Measurements from ENCODE around the gene IL36G. TPM values are rescaled to one million over a fixed set of nuclear protein-coding genes. Genes with fewer than 3 reads are reported as not detected.

Gene IL36G
- total and polyA plus RNA-seq, 2 experiments from 2014 or later: not detected

DNA sequence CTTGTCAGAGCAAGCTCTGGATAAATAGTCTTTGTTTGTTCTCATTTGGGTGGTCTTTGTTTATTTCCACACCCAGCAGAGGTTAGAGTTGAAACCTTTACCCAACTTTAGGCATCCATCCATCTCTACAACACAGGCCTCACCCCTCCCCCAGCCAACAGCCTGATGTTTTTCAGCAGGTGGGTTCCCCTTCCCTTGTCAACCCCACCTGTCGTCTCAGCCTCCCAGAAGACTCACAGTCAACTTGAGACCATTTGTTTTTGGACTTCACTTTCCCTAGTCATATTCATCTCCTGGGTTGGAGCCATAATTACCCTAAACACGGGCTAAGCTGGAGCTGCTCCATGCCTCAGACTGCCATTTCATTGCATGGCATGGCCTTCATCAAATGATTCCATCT is 31.7 kb upstream of the IL36G start:
- H3K36me3 Mint-ChIP-seq (ENCODE audit: low read depth): no peaks in the 10 kb centered on the region
- Histone ChIP-seq H3K4me2 (no peak overlapping the region), H3F3A (replicated peaks; ENCODE audit: low read depth) (no peaks in the 10 kb centered on the region), H4K20me1 (replicated peaks; ENCODE audit: insufficient read depth) (no peaks in the 10 kb centered on the region), H3K9me2 (ENCODE audit: insufficient read depth) (no peaks in the 10 kb centered on the region), H3K4me1 (ENCODE audit: insufficient read depth) (no peaks in the 10 kb centered on the region), H3K79me2 (replicated peaks; ENCODE audit: insufficient read depth) (no peaks in the 10 kb centered on the region), H3K27ac (ENCODE audit: low read depth) (no peak overlapping the region), H3K36me3 (ENCODE audit: insufficient read depth) (0 out of 2 replicates have a peak, but pooled peaks cover 6% of the 10 kb centered on the region), H3K4me3 (no peak overlapping the region), H3K27me3 (ENCODE audit: insufficient read depth) (no peaks in the 10 kb centered on the region), H2AFZ (no peak overlapping the region)
- H3K4me3 Mint-ChIP-seq: no peak overlapping the region
- H3K27ac Mint-ChIP-seq: no peak overlapping the region
- no peaks in the 10 kb centered on the region for H3K27me3 Mint-ChIP-seq (ENCODE audit: insufficient read depth, low read depth, poor library complexity)
- ATAC-seq: no peak
- TF ChIP-seq EZH2 (IDR thresholded peaks at IDR 0.05; ENCODE audit: low read depth, unreplicated experiment) (no peak), JUNB (IDR thresholded peaks at IDR 0.05; ENCODE audit: unreplicated experiment) (no peak), CREB1 (CRISPR knock-in tag; IDR thresholded peaks at IDR 0.05; ENCODE audit: low read depth) (no peak), NANOG (IDR thresholded peaks at IDR 0.05; ENCODE audit: borderline replicate concordance) (no peak), STAT1 (IDR thresholded peaks at IDR 0.05; ENCODE audit: unreplicated experiment) (no peak), POLR2AphosphoS5 (IDR thresholded peaks at IDR 0.05; ENCODE audit: low read depth) (no peak), EZH2phosphoT487 (IDR thresholded peaks at IDR 0.05; ENCODE audit: unreplicated experiment) (no peak), ZNF331 (CRISPR knock-in tag; IDR thresholded peaks at IDR 0.05; ENCODE audit: low read depth) (no peak), ZNF114 (CRISPR knock-in tag; IDR thresholded peaks at IDR 0.05) (no peak)
- TF ChIP-seq, protein P1, sequence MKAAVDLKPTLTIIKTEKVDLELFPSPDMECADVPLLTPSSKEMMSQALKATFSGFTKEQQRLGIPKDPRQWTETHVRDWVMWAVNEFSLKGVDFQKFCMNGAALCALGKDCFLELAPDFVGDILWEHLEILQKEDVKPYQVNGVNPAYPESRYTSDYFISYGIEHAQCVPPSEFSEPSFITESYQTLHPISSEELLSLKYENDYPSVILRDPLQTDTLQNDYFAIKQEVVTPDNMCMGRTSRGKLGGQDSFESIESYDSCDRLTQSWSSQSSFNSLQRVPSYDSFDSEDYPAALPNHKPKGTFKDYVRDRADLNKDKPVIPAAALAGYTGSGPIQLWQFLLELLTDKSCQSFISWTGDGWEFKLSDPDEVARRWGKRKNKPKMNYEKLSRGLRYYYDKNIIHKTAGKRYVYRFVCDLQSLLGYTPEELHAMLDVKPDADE (IDR thresholded peaks at IDR 0.05): no peak
- TF ChIP-seq, protein P2, sequence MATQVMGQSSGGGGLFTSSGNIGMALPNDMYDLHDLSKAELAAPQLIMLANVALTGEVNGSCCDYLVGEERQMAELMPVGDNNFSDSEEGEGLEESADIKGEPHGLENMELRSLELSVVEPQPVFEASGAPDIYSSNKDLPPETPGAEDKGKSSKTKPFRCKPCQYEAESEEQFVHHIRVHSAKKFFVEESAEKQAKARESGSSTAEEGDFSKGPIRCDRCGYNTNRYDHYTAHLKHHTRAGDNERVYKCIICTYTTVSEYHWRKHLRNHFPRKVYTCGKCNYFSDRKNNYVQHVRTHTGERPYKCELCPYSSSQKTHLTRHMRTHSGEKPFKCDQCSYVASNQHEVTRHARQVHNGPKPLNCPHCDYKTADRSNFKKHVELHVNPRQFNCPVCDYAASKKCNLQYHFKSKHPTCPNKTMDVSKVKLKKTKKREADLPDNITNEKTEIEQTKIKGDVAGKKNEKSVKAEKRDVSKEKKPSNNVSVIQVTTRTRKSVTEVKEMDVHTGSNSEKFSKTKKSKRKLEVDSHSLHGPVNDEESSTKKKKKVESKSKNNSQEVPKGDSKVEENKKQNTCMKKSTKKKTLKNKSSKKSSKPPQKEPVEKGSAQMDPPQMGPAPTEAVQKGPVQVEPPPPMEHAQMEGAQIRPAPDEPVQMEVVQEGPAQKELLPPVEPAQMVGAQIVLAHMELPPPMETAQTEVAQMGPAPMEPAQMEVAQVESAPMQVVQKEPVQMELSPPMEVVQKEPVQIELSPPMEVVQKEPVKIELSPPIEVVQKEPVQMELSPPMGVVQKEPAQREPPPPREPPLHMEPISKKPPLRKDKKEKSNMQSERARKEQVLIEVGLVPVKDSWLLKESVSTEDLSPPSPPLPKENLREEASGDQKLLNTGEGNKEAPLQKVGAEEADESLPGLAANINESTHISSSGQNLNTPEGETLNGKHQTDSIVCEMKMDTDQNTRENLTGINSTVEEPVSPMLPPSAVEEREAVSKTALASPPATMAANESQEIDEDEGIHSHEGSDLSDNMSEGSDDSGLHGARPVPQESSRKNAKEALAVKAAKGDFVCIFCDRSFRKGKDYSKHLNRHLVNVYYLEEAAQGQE (IDR thresholded peaks at IDR 0.05; ENCODE audit: unreplicated experiment): no peak
- TF ChIP-seq, protein P3, sequence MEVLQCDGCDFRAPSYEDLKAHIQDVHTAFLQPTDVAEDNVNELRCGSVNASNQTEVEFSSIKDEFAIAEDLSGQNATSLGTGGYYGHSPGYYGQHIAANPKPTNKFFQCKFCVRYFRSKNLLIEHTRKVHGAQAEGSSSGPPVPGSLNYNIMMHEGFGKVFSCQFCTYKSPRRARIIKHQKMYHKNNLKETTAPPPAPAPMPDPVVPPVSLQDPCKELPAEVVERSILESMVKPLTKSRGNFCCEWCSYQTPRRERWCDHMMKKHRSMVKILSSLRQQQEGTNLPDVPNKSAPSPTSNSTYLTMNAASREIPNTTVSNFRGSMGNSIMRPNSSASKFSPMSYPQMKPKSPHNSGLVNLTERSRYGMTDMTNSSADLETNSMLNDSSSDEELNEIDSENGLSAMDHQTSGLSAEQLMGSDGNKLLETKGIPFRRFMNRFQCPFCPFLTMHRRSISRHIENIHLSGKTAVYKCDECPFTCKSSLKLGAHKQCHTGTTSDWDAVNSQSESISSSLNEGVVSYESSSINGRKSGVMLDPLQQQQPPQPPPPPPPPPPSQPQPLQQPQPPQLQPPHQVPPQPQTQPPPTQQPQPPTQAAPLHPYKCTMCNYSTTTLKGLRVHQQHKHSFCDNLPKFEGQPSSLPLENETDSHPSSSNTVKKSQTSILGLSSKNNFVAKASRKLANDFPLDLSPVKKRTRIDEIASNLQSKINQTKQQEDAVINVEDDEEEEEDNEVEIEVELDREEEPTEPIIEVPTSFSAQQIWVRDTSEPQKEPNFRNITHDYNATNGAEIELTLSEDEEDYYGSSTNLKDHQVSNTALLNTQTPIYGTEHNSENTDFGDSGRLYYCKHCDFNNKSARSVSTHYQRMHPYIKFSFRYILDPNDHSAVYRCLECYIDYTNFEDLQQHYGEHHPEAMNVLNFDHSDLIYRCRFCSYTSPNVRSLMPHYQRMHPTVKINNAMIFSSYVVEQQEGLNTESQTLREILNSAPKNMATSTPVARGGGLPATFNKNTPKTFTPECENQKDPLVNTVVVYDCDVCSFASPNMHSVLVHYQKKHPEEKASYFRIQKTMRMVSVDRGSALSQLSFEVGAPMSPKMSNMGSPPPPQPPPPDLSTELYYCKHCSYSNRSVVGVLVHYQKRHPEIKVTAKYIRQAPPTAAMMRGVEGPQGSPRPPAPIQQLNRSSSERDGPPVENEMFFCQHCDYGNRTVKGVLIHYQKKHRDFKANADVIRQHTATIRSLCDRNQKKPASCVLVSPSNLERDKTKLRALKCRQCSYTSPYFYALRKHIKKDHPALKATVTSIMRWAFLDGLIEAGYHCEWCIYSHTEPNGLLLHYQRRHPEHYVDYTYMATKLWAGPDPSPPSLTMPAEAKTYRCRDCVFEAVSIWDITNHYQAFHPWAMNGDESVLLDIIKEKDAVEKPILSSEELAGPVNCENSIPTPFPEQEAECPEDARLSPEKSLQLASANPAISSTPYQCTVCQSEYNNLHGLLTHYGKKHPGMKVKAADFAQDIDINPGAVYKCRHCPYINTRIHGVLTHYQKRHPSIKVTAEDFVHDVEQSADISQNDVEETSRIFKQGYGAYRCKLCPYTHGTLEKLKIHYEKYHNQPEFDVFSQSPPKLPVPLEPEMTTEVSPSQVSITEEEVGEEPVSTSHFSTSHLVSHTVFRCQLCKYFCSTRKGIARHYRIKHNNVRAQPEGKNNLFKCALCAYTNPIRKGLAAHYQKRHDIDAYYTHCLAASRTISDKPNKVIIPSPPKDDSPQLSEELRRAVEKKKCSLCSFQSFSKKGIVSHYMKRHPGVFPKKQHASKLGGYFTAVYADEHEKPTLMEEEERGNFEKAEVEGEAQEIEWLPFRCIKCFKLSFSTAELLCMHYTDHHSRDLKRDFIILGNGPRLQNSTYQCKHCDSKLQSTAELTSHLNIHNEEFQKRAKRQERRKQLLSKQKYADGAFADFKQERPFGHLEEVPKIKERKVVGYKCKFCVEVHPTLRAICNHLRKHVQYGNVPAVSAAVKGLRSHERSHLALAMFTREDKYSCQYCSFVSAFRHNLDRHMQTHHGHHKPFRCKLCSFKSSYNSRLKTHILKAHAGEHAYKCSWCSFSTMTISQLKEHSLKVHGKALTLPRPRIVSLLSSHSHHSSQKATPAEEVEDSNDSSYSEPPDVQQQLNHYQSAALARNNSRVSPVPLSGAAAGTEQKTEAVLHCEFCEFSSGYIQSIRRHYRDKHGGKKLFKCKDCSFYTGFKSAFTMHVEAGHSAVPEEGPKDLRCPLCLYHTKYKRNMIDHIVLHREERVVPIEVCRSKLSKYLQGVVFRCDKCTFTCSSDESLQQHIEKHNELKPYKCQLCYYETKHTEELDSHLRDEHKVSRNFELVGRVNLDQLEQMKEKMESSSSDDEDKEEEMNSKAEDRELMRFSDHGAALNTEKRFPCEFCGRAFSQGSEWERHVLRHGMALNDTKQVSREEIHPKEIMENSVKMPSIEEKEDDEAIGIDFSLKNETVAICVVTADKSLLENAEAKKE (CRISPR knock-in tag; IDR thresholded peaks at IDR 0.05): no peak
- TF ChIP-seq, protein P4, sequence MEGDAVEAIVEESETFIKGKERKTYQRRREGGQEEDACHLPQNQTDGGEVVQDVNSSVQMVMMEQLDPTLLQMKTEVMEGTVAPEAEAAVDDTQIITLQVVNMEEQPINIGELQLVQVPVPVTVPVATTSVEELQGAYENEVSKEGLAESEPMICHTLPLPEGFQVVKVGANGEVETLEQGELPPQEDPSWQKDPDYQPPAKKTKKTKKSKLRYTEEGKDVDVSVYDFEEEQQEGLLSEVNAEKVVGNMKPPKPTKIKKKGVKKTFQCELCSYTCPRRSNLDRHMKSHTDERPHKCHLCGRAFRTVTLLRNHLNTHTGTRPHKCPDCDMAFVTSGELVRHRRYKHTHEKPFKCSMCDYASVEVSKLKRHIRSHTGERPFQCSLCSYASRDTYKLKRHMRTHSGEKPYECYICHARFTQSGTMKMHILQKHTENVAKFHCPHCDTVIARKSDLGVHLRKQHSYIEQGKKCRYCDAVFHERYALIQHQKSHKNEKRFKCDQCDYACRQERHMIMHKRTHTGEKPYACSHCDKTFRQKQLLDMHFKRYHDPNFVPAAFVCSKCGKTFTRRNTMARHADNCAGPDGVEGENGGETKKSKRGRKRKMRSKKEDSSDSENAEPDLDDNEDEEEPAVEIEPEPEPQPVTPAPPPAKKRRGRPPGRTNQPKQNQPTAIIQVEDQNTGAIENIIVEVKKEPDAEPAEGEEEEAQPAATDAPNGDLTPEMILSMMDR (conservative IDR thresholded peaks at IDR 0.05; ENCODE audit: low read depth in 2 of 2): no peak
- peaks cover 3% of the 10 kb centered on the region; the same call in 2 of the 3 replicates for H3K9me3 Mint-ChIP-seq
- DNase-seq (ENCODE audit: low spot score): no peak
- H3K4me1 Mint-ChIP-seq: no peaks in the 10 kb centered on the region

Data from GM23338 (cell line).